Measurements from ENCODE around the gene ARHGAP33. TPM values are rescaled to one million over a fixed set of nuclear protein-coding genes. Genes with fewer than 3 reads are reported as not detected.
A peak's percentile ranks its signal among the peaks of the same experiment; 100 is the strongest.

Gene ARHGAP33
- total RNA-seq, 1 experiment from 2014 or later: 19.5 TPM

GRCh38 chr19:35774274-35775045, 904 bp upstream of the ARHGAP33 start:
- Histone ChIP-seq H4K5ac (ENCODE audit: insufficient read length, low read depth, low read length) (no peak overlapping the region), H2BK120ac (ENCODE audit: low read depth, low read length, poor library complexity, severe bottlenecking) (no peak overlapping the region), H2BK20ac (ENCODE audit: low read depth, low read length, poor library complexity, severe bottlenecking) (no peak overlapping the region), H4K8ac (replicated peaks; ENCODE audit: insufficient read length, low read depth, low read length) (no peak overlapping the region), H3K79me2 (ENCODE audit: insufficient read depth, low read length) (no peaks in the 10 kb centered on the region), H3K4me2 (ENCODE audit: insufficient read depth, insufficient read length, low read length) (no peak overlapping the region), H3K4ac (ENCODE audit: low read depth, low read length) (no peak overlapping the region), H3K9me3 (ENCODE audit: control insufficient read depth, low read depth, low read length) (no peaks in the 10 kb centered on the region), H2AK5ac (ENCODE audit: insufficient read length, low read length) (no peak overlapping the region), H2BK12ac (ENCODE audit: insufficient read length, low read depth, low read length) (no peak overlapping the region), H3K23ac (ENCODE audit: insufficient read length, low read depth, low read length) (no peak overlapping the region), H2AFZ (ENCODE audit: low read length) (no peak overlapping the region), H4K91ac (ENCODE audit: insufficient read length, low read depth, low read length) (no peak overlapping the region), H4K20me1 (ENCODE audit: control insufficient read depth, insufficient read depth, insufficient read length) (no peaks in the 10 kb centered on the region), H3K56ac (ENCODE audit: insufficient read length, low read depth, low read length) (no peak overlapping the region), H3K79me1 (ENCODE audit: insufficient read depth, low read depth, low read length, poor library complexity, severe bottlenecking) (no peaks in the 10 kb centered on the region), H3K18ac (ENCODE audit: insufficient read length, low read depth, low read length) (no peak overlapping the region), H3K9ac (ENCODE audit: extremely low read depth, insufficient read length, low read length) (no peak overlapping the region), H3K23me2 (ENCODE audit: insufficient read length, low read depth, low read length, poor library complexity, severe bottlenecking) (peaks cover 5% of the 10 kb centered on the region), H2BK15ac (ENCODE audit: low read depth, low read length) (no peak overlapping the region), H3K4me1 (ENCODE audit: insufficient read depth, low read length) (peaks cover 5% of the 10 kb centered on the region; the same call in 1 of the 2 replicates), H3K27ac (ENCODE audit: insufficient read length, low read depth, low read length) (no peak overlapping the region), H3T11ph (ENCODE audit: low read length) (no peak overlapping the region), H2BK5ac (ENCODE audit: insufficient read length, low read length) (no peak overlapping the region), H3K27me3 (ENCODE audit: insufficient read depth, low read length) (no peaks in the 10 kb centered on the region), H3K14ac (ENCODE audit: insufficient read depth, low read length) (no peak overlapping the region)
- H3K27me3 Mint-ChIP-seq (ENCODE audit: low read depth): peaks cover 45% of the 10 kb centered on the region
- no CpG with 5 or more reads among the region's 16 CpGs for WGBS (ENCODE audit: extremely low coverage, insufficient read length, low lambda C conversion rate)
- H3K36me3 Mint-ChIP-seq (ENCODE audit: insufficient read depth in 1 of 3, low read depth in 3 of 3): peaks cover 0 to 8% (median 2%) of the 10 kb centered on the region in 3 experiments; a peak in 3 of 7 replicates
- H3K4me1 Mint-ChIP-seq: peaks cover 25 to 29% of the 10 kb centered on the region in 2 experiments
- TF ChIP-seq, protein P1, sequence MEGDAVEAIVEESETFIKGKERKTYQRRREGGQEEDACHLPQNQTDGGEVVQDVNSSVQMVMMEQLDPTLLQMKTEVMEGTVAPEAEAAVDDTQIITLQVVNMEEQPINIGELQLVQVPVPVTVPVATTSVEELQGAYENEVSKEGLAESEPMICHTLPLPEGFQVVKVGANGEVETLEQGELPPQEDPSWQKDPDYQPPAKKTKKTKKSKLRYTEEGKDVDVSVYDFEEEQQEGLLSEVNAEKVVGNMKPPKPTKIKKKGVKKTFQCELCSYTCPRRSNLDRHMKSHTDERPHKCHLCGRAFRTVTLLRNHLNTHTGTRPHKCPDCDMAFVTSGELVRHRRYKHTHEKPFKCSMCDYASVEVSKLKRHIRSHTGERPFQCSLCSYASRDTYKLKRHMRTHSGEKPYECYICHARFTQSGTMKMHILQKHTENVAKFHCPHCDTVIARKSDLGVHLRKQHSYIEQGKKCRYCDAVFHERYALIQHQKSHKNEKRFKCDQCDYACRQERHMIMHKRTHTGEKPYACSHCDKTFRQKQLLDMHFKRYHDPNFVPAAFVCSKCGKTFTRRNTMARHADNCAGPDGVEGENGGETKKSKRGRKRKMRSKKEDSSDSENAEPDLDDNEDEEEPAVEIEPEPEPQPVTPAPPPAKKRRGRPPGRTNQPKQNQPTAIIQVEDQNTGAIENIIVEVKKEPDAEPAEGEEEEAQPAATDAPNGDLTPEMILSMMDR (conservative IDR thresholded peaks at IDR 0.05): no peak
- peak overlapping the region in 1 of 2 experiments; percentile 88; a peak in 3 of 5 replicates for H3K4me3 Mint-ChIP-seq
- no peaks in the 10 kb centered on the region; a peak in 1 of 5 replicates for H3K9me3 Mint-ChIP-seq
- H3K27ac Mint-ChIP-seq: no peak overlapping the region
- DNase-seq: peak; percentile 36

Measured in H9 (cell line).